ENCODE data around the gene IL10.
"Not testable (repeated sequence)": the region's sequence is repeated elsewhere in the genome, so short reads cannot be mapped to it uniquely, and the experiment has no call there.

The IL10 gene

GRCh38 chr1:206792939-206793607 lies 20.8 kb upstream of the IL10 start:
- DNase-seq: no peak

- no peak for DNase-seq
Measured at GRCh38 chr1:206790502-206791250, 18.4 kb upstream of the IL10 start.

GRCh38 chr1:206788487-206789050 lies 16.3 kb upstream of the IL10 start:
- DNase-seq: no peak

- no peak for DNase-seq
Measured at GRCh38 chr1:206787891-206788290, 15.6 kb upstream of the IL10 start.

GRCh38 chr1:206786212-206786886 lies 14.1 kb upstream of the IL10 start:
- no peak for DNase-seq

- DNase-seq: no peak
Measured at GRCh38 chr1:206785182-206785765, 13.0 kb upstream of the IL10 start.

GRCh38 chr1:206784471-206784903 lies 12.2 kb upstream of the IL10 start:
- DNase-seq: no peak

GRCh38 chr1:206783506-206783905 lies 11.2 kb upstream of the IL10 start:
- DNase-seq: no peak

GRCh38 chr1:206782448-206782847 lies 10.2 kb upstream of the IL10 start:
- DNase-seq: no peak

GRCh38 chr1:206779638-206780037 lies 7.3 kb upstream of the IL10 start:
- DNase-seq: no peak

GRCh38 chr1:206778911-206779310 lies 6.6 kb upstream of the IL10 start:
- not testable (repeated sequence) for DNase-seq

- no peak for DNase-seq
Measured at GRCh38 chr1:206778031-206778430, 5.7 kb upstream of the IL10 start.

- DNase-seq: no peak
Measured at GRCh38 chr1:206776229-206776628, 3.9 kb upstream of the IL10 start.

GRCh38 chr1:206774093-206774492 lies 1.8 kb upstream of the IL10 start:
- DNase-seq: no peak

GRCh38 chr1:206771338-206771692 lies 979 bp downstream of the IL10 start:
- DNase-seq: no peak

GRCh38 chr1:206770531-206771337 lies 1.6 kb downstream of the IL10 start, which contains the start of gene IL19:
Gene IL19 (plus strand): TSS chr1:206770773. CDS start chr1:206836663, 65,890 bp downstream.
- no peak for DNase-seq

- DNase-seq: no peak
Measured at GRCh38 chr1:206769304-206769731, 3.0 kb downstream of the IL10 start.

GRCh38 chr1:206768472-206769303 lies 3.6 kb downstream of the IL10 start:
- no peak for DNase-seq

GRCh38 chr1:206766251-206766856 lies 5.9 kb downstream of the IL10 start:
- no peak for DNase-seq

- DNase-seq: not testable (repeated sequence)
Measured at GRCh38 chr1:206765771-206766170, 6.5 kb downstream of the IL10 start.
